ENCODE data around the gene PPIA.

GRCh38 chr7:44801890-44802289 is 5.4 kb downstream of the PPIA start:
- TF ChIP-seq ZNF532 (CRISPR knock-in tag; IDR thresholded peaks at IDR 0.05; ENCODE audit: borderline replicate concordance) (no peak), USF1 (CRISPR knock-in tag; IDR thresholded peaks at IDR 0.05) (no peak), CTCF (IDR thresholded peaks at IDR 0.05) (no peak), TEAD4 (CRISPR knock-in tag; IDR thresholded peaks at IDR 0.05) (no peak), CREB1 (CRISPR knock-in tag; IDR thresholded peaks at IDR 0.05) (no peak), CBFB (CRISPR knock-in tag; IDR thresholded peaks at IDR 0.05; ENCODE audit: low read depth) (no peak), FOXJ3 (CRISPR knock-in tag; IDR thresholded peaks at IDR 0.05; ENCODE audit: borderline replicate concordance) (no peak), ZMAT4 (CRISPR knock-in tag; IDR thresholded peaks at IDR 0.05) (no peak), JUN (CRISPR knock-in tag; IDR thresholded peaks at IDR 0.05) (no peak), ZBTB21 (CRISPR knock-in tag; IDR thresholded peaks at IDR 0.05; ENCODE audit: borderline replicate concordance) (no peak), IRF1 (CRISPR knock-in tag; IDR thresholded peaks at IDR 0.05) (no peak)

All from WTC11 (cell line).